PC-3 (cell line): ENCODE data around the gene DYSF.

Experiments used
- CTCF ChIP-seq: fragments of 300-600 bp; sonication (generic); conservative IDR thresholded peaks from 2 replicates; pipeline ENCODE4 v1.5.1; 2017; ENCODE audit warnings: antibody characterized with exemption, low read depth, mild to moderate bottlenecking, low read length
- EZH2 ChIP-seq: fragments of 300-600 bp; sonication (generic); IDR thresholded peaks from one replicate; pipeline ENCODE4 v1.6.1; 2017; ENCODE audit warnings: antibody characterized with exemption, mild to moderate bottlenecking, low read length; ENCODE audit not compliant: unreplicated experiment
- EZH2phosphoT487 ChIP-seq: fragments of 300-600 bp; sonication (generic); IDR thresholded peaks from 2 replicates; pipeline ENCODE4 v1.6.1; 2018; ENCODE audit warnings: mild to moderate bottlenecking, antibody characterized with exemption, low read length, borderline replicate concordance

- no peak for TF ChIP-seq CTCF
- TF ChIP-seq EZH2phosphoT487 = no peak
- TF ChIP-seq EZH2 = no peak
Observed at GRCh38 chr2:71615767-71616730, 162.7 kb downstream of the DYSF start.
